HEK293T (cell line): ENCODE data around the gene UPF2.

Source experiments
- ARNT ChIP-seq: fragments of 450-650 bp; IDR thresholded peaks from 2 replicates; pipeline ENCODE4 v1.6.1; 2017; ENCODE audit warnings: mild to moderate bottlenecking
- CTBP1 ChIP-seq: fragments of 450-650 bp; IDR thresholded peaks from 2 replicates; pipeline ENCODE4 v1.6.1; 2016; ENCODE audit warnings: borderline replicate concordance
- HDGF ChIP-seq: fragments of 450-650 bp; IDR thresholded peaks from 2 replicates; pipeline ENCODE4 v1.6.1; 2017; ENCODE audit warnings: antibody characterized with exemption, borderline replicate concordance
- TARDBP ChIP-seq: fragments of 450-650 bp; IDR thresholded peaks from 2 replicates; pipeline ENCODE4 v1.6.1; 2016

- TF ChIP-seq CTBP1 (no peak), HDGF (no peak), ARNT (no peak), TARDBP (no peak)
Measured at GRCh38 chr10:12025591-12025990, 17.0 kb downstream of the UPF2 start.
